Heart right ventricle (tissue), 16 donors: ENCODE results near the gene ENPP4. TPM values are rescaled to one million over a fixed set of nuclear protein-coding genes. Genes with fewer than 3 reads are reported as not detected.
"Not testable (repeated sequence)": the region's sequence is repeated elsewhere in the genome, so short reads cannot be mapped to it uniquely, and the experiment has no call there.

ENCODE experiments used
- ATAC-seq, 8 donors: fragments of 200-7000 bp; cut with Tn5 transposase; one replicate each; pipeline ENCODE4 v1.9.1; 2020; ENCODE audit warnings: mild to moderate bottlenecking in 8 of 8, moderate library complexity in 8 of 8, moderate number of reproducible peaks in 1 of 8
- DNase-seq, 2 donors: peaks; one replicate each; pipeline ENCODE4 v3.0.0-alpha.2; 2020
- H3K27ac ChIP-seq, 10 donors: fragments of 200-600 bp; sonication (generic) in 2 of 10; one replicate each; pipeline versions ENCODE4 v1.5.0 to v1.8.0; 2020 to 2022; ENCODE audit warnings: mild to moderate bottlenecking in 3 of 10
- H3K27me3 ChIP-seq, 7 donors: fragments of 200-600 bp; one replicate each; pipeline ENCODE4 v1.8.0; 2021 to 2022; ENCODE audit warnings: mild to moderate bottlenecking in 2 of 7
- H3K36me3 ChIP-seq, 9 donors: fragments of 200-600 bp; sonication (generic) in 1 of 9; one replicate each; pipeline versions ENCODE4 v1.5.0 to v1.8.0; 2020 to 2022; ENCODE audit warnings: mild to moderate bottlenecking in 2 of 9
- H3K4me1 ChIP-seq, 9 donors: fragments of 200-600 bp; sonication (generic) in 1 of 9; one replicate each; pipeline versions ENCODE4 v1.5.0 to v1.8.0; 2020 to 2022; ENCODE audit warnings: mild to moderate bottlenecking in 4 of 9
- H3K4me3 ChIP-seq, 10 donors: fragments of 200-600 bp; sonication (generic) in 2 of 10; one replicate each; pipeline versions ENCODE4 v1.5.0 to v1.8.0; 2020 to 2022; ENCODE audit warnings: mild to moderate bottlenecking in 7 of 10, moderate library complexity in 2 of 10
- H3K9me3 ChIP-seq, 11 donors: fragments of 200-600 bp in 10 of 11; sonication (generic) in 2 of 11; one replicate each; pipeline versions ENCODE4 v1.5.0 to v1.8.0; 2013 to 2022; ENCODE audit warnings: mild to moderate bottlenecking in 2 of 11, control low read depth in 1 of 11, moderate library complexity in 1 of 11
- WGBS, 2 donors: extraction: QIAGEN DNeasy Blood & Tissue Kit; methylation state at CpG; one replicate each; pipeline ENCODE4 v1.1.7; 2013; ENCODE audit warnings: inconsistent platforms in 1 of 2; 5-methylcytosine and 5-hydroxymethylcytosine counted together
- intact Hi-C, 10 donors: fragments of 100-400 bp; cut with DNase I; formaldehyde crosslinking; loops; one replicate each; pipeline versions ENCODE4 v1.11.1 to v1.14.2; 2022
- polyA plus RNA-seq, 2 donors: library from polyadenylated mRNA; stranded (reverse); fragments of 200-250 nt; gene quantifications; one replicate each; pipeline ENCODE4 v1.2.3, GENCODE V29; 2013
- total RNA-seq, 10 donors: library from RNA; stranded (reverse); fragmentation: NEBNext Ultra II Directional in 3 of 10; extraction: Animal tissue kit (Norgen Biotek cat#: 25700) in 3 of 10; gene quantifications; one replicate each; pipeline versions ENCODE4 v1.2.1 to v1.2.4, GENCODE V29; 2021 to 2023
- TF ChIP-seq, protein P1 (sequence below), 9 donors: fragments of 200-600 bp; sonication (generic) in 2 of 9; IDR thresholded peaks; one replicate each; pipeline versions ENCODE4 v1.5.0 to v1.8.0; 2021 to 2022; ENCODE audit warnings: antibody characterized with exemption in 9 of 9, mild to moderate bottlenecking in 5 of 9, moderate library complexity in 1 of 9
- donor health status: Arrhythmogenic right ventricular cardiomyopathy.
- donor health status: ischemic (EF 13 %, LVEDD 7.1; RV severe dilation, severe dysfunction).
- donor health status: healthy with polysubstance abuse.
- donor health status: DM: no; HTN: yes; CAD: no.
- donor health status: DM: no; HTN: no; CAD: no.
- donor health status: ischemic (EF 25% LVEDD 6.9; RV normal size, moderate dysfunction).
- donor health status: ischemic (EF 25% LVEDD 5.7; RV mildly dilated, moderate dysfunction).
- donor health status: healthy.
- donor health status: DM: yes; HTN: yes; CAD: no.
- donor health status: Ischemic cardiomyopathy.
- donor health status: ischemic (EF 35%, LVEDD 5.7; RV mildly dilated, moderate dysfunction).
- donor health status: nonischemic (EF 11% LVEDD 7.7; RV severe dilation, severe dysfunction).
- donor health status: DM: yes; HTN: yes; CAD: no.
- donor health status: PGD.
- donor health status: ischemic (EF 29% LVEDD 5.4; RV normal size, mild dysfunction).
- donor health status: nonischemic (EF 23%, LVEDD 6.1; RV moderate dilation, normal function).

Gene ENPP4
- total and polyA plus RNA-seq, 12 donors, result 9.2 to 23.8 (median 18.8) TPM

DNA sequence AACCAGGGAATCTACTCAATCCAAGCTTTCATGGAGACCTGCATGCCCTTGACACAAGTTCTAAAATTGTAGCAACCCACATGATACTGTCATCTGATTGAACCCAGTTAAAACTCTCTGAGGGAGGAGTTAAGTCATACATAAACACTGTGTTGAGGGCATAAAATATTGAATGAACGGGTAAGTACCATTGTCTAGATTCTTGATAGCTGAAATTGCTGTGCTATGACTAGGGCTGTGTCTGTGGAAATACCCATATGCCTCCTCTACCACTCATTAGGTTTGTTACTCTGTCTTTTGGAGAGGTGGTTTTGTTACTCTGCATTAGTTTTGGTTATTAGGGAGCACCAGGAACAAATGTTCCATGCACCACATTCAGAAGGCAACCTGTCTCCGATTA is 7.6 kb downstream of the ENPP4 start:
- H3K36me3 ChIP-seq, result peaks cover 0 to 14% (median 0%) of the 10 kb centered on the region in 9 donors
- peaks cover 2 to 34% (median 22%) of the 10 kb centered on the region in 9 donors for H3K4me1 ChIP-seq
- WGBS, 2 donors, result 78 to 82% methylated on average over 2 of the region's 2 CpGs
- TF ChIP-seq, protein P1, sequence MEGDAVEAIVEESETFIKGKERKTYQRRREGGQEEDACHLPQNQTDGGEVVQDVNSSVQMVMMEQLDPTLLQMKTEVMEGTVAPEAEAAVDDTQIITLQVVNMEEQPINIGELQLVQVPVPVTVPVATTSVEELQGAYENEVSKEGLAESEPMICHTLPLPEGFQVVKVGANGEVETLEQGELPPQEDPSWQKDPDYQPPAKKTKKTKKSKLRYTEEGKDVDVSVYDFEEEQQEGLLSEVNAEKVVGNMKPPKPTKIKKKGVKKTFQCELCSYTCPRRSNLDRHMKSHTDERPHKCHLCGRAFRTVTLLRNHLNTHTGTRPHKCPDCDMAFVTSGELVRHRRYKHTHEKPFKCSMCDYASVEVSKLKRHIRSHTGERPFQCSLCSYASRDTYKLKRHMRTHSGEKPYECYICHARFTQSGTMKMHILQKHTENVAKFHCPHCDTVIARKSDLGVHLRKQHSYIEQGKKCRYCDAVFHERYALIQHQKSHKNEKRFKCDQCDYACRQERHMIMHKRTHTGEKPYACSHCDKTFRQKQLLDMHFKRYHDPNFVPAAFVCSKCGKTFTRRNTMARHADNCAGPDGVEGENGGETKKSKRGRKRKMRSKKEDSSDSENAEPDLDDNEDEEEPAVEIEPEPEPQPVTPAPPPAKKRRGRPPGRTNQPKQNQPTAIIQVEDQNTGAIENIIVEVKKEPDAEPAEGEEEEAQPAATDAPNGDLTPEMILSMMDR (IDR thresholded peaks at IDR 0.05), result no peak
- no peaks in the 10 kb centered on the region for H3K27me3 ChIP-seq
- no peaks in the 10 kb centered on the region for H3K9me3 ChIP-seq
- DNase-seq (no peak), ATAC-seq (peak in 2 of 8 donors; percentile 34 to 42)
- no peak overlapping the region for H3K4me3 ChIP-seq
- H3K27ac ChIP-seq, result peak overlapping the region in 2 of 10 donors; percentile 1 to 17
- intact Hi-C loops, result no loop called here

DNA sequence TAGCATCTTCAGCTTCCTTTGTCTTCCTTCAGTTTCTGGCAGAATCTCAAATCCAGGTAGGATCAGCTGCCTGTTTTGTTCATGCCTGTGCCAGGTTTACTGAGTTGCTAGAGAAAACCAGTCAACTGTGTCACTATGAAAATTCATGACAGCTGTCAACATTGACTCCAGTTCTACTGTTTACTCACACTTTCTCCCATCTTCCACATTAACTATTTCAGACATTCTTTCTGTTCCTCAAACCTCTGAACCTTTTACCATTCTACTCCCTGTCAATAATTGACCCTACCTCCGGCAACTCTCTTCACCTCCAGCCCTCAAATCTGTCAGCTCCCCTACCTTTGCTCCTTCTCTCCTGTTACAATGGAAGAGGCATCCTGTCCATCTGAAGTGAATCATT is 8.5 kb downstream of the ENPP4 start:
- Histone ChIP-seq H3K4me3 (no peak overlapping the region), H3K36me3 (peaks cover 0 to 15% (median 0%) of the 10 kb centered on the region in 9 donors), H3K27ac (no peak overlapping the region), H3K27me3 (no peaks in the 10 kb centered on the region), H3K9me3 (no peaks in the 10 kb centered on the region), H3K4me1 (peaks cover 2 to 35% (median 19%) of the 10 kb centered on the region in 9 donors)
- 97 to 98% methylated on average over 1 of the region's 1 CpG for WGBS, 2 donors
- DNase-seq (no peak), ATAC-seq (no peak)
- TF ChIP-seq, protein P1 (IDR thresholded peaks at IDR 0.05), result no peak
- intact Hi-C loops, result no loop called here

DNA sequence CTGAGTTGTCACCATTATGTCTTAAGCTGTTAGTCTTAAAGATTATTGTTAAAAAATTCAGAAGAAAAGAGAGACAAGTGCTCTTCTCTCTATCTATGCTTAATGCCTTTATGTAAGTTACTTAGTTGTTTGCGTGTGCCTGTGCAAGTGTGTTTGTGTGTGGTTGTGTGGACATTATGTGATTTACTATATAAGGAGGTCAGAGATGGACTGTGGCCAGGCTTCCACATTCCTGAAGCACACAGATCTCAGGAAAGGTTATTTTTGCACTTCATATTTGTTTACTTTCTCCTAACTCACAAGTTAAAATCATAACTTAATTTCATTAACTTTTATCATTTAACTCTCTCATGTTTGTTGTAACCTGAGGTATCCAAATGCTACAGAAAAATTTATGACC is 14.5 kb downstream of the ENPP4 start:
- Histone ChIP-seq H3K9me3 (no peaks in the 10 kb centered on the region), H3K27ac (peak overlapping the region in 1 of 10 donors; percentile 2), H3K4me1 (peaks cover 0 to 15% (median 8%) of the 10 kb centered on the region in 9 donors), H3K36me3 (peaks cover 0 to 17% (median 0%) of the 10 kb centered on the region in 9 donors), H3K4me3 (no peak overlapping the region), H3K27me3 (no peaks in the 10 kb centered on the region)
- DNase-seq (no peak), ATAC-seq (peak in 1 of 8 donors; percentile 62)
- intact Hi-C loops, result no loop called here
- 26 to 39% methylated on average over 1 of the region's 1 CpG for WGBS, 2 donors
- TF ChIP-seq, protein P1 (IDR thresholded peaks at IDR 0.05), result no peak

DNA sequence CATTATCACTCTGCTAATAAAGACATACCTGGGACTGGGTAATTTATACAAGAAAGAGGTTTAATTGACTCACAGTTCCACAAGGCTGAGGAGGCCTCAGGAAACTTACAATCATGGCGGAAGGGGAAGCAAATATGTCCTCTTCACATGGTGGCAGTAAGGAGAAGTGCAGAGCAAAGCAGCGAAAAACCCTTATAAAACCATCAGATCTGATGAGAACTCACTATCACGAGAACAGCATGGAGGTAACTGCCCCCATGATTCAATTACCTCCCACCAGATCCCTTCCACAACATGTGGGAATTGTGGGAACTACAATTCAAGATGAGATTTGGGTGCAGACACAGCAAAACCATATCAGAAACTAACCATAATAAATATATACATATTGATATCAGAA is 19.3 kb downstream of the ENPP4 start:
- intact Hi-C loops, H3K4me3 ChIP-seq, ATAC-seq, H3K36me3 ChIP-seq, H3K27ac ChIP-seq, H3K9me3 ChIP-seq, H3K27me3 ChIP-seq, DNase-seq: not testable (repeated sequence)
- peaks cover 0 to 11% (median 7%) of the 10 kb centered on the region in 9 donors for H3K4me1 ChIP-seq
- 91 to 92% methylated on average over 3 of the region's 3 CpGs for whole genome bisulfite sequencing, 2 donors

DNA sequence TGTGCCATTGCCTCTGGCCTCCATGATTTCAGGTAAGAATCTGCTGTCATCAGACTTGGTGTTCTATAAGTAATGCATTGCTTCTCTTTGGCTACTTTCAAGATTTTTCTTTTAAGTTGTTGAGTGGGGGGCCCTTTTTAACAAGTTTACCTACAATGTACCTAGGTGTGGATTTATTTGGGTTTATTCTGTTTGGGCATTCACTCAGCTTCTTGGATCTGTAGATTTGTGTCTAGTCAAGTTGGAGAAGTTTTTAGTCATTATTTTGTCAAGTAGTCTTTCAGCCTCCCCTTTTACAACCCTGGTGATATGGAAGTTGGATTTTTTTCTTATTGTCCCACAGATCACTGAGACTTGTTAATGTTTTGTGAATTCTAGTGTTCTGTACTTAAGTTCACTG is 26.9 kb downstream of the ENPP4 start:
- Histone ChIP-seq H3K27me3 (no peaks in the 10 kb centered on the region), H3K4me1 (no peaks in the 10 kb centered on the region), H3K4me3 (no peak overlapping the region), H3K9me3 (no peaks in the 10 kb centered on the region), H3K36me3 (no peaks in the 10 kb centered on the region), H3K27ac (no peak overlapping the region)
- TF ChIP-seq, protein P1 (IDR thresholded peaks at IDR 0.05), result no peak
- no peak for ATAC-seq
- DNase-seq, result no peak
- intact Hi-C loops, result no loop called here
